22Rv1 (cell line): ENCODE data around the gene ABCD3.

Source experiments
- ZFX ChIP-seq: fragments of 450-650 bp; IDR thresholded peaks from 2 replicates; pipeline ENCODE4 v1.6.1; 2017; ENCODE audit warnings: antibody characterized with exemption, borderline replicate concordance
- TF ChIP-seq, protein P1 (sequence below): fragments of 450-650 bp; IDR thresholded peaks from 2 replicates; pipeline ENCODE4 v1.5.1; 2017; ENCODE audit warnings: mild to moderate bottlenecking

GRCh38 chr1:94417978-94418663, at the start of gene ABCD3:
- TF ChIP-seq, protein P1, sequence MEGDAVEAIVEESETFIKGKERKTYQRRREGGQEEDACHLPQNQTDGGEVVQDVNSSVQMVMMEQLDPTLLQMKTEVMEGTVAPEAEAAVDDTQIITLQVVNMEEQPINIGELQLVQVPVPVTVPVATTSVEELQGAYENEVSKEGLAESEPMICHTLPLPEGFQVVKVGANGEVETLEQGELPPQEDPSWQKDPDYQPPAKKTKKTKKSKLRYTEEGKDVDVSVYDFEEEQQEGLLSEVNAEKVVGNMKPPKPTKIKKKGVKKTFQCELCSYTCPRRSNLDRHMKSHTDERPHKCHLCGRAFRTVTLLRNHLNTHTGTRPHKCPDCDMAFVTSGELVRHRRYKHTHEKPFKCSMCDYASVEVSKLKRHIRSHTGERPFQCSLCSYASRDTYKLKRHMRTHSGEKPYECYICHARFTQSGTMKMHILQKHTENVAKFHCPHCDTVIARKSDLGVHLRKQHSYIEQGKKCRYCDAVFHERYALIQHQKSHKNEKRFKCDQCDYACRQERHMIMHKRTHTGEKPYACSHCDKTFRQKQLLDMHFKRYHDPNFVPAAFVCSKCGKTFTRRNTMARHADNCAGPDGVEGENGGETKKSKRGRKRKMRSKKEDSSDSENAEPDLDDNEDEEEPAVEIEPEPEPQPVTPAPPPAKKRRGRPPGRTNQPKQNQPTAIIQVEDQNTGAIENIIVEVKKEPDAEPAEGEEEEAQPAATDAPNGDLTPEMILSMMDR = no peak
- no peak for TF ChIP-seq ZFX
